Transverse colon (tissue), 3 donors: Measurements from ENCODE around the gene LMOD1.

Source experiments
- POLR2A ChIP-seq: fragments of 450-650 bp; IDR thresholded peaks from one replicate; pipeline ENCODE4 v1.6.1; 2016; ENCODE audit warnings: antibody characterized with exemption, mild to moderate bottlenecking, moderate library complexity
- TF ChIP-seq, protein P1 (sequence below), 5 experiments: fragments of 200-600 bp in 3 of 5; fragments of 450-650 bp in 2 of 5; sonication (generic) in 3 of 5; IDR thresholded peaks; 1 replicate in 2 of 5; 2 replicates in 3 of 5; pipeline ENCODE4 v1.5.1; 2016 to 2017; ENCODE audit warnings: antibody characterized with exemption in 5 of 5, inconsistent platforms in 3 of 5, mild to moderate bottlenecking in 2 of 5, moderate library complexity in 1 of 5

DNA sequence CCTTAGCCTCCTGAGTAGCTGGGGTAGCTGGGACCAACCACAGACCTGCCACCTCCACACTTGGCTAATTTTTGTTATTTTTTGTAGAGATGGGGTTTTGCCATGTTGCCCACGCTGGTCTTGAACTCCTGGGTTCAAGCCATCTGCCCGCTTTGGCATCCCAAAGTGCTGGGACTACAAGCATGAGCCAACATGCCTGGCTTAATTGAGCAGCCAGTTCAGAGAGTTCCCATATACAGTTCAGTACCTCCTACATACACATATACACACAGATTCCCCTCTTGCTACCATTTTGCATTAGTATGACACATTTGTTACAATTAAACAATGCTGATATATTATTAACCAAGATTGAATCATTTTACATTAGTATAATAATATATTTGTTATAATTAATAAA, 39.0 kb upstream of the LMOD1 start:
- TF ChIP-seq, protein P1, sequence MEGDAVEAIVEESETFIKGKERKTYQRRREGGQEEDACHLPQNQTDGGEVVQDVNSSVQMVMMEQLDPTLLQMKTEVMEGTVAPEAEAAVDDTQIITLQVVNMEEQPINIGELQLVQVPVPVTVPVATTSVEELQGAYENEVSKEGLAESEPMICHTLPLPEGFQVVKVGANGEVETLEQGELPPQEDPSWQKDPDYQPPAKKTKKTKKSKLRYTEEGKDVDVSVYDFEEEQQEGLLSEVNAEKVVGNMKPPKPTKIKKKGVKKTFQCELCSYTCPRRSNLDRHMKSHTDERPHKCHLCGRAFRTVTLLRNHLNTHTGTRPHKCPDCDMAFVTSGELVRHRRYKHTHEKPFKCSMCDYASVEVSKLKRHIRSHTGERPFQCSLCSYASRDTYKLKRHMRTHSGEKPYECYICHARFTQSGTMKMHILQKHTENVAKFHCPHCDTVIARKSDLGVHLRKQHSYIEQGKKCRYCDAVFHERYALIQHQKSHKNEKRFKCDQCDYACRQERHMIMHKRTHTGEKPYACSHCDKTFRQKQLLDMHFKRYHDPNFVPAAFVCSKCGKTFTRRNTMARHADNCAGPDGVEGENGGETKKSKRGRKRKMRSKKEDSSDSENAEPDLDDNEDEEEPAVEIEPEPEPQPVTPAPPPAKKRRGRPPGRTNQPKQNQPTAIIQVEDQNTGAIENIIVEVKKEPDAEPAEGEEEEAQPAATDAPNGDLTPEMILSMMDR (IDR thresholded peaks at IDR 0.05): no peak
- TF ChIP-seq POLR2A: no peak
